Frontal cortex (tissue), 4 donors: Measurements from ENCODE around the gene CNTN4. TPM values are rescaled to one million over a fixed set of nuclear protein-coding genes. Genes with fewer than 3 reads are reported as not detected.
A peak's percentile ranks its signal among the peaks of the same experiment; 100 is the strongest.
"Not testable (repeated sequence)": the region's sequence is repeated elsewhere in the genome, so short reads cannot be mapped to it uniquely, and the experiment has no call there.

Experiments used
- DNase-seq, 2 donors: peaks; one replicate each; pipeline ENCODE4 v3.0.0; 2012; ENCODE audit warnings: low spot score in 2 of 2
- FAIRE-seq: peaks from 2 replicates; lab custom pipeline; 2012; peaks lifted over from hg19 to GRCh38; lab: Jason Lieb, UNC
- total RNA-seq: library from RNA; depleted of rRNA; stranded (reverse); fragments of >200 nt; gene quantifications from one replicate; pipeline ENCODE4 v1.2.3, GENCODE V29; 2014
- donor health status: control.
- donor health status: control.
- donor health status: control.

The CNTN4 gene
- total RNA-seq, 1 donor from 2014 or later: 134 TPM

- FAIRE-seq: not testable (repeated sequence)
Measured at GRCh38 chr3:2916640-2917039, 818.0 kb downstream of the CNTN4 start.

GRCh38 chr3:2920103-2920502, 821.4 kb downstream of the CNTN4 start:
- FAIRE-seq: no peak
- DNase-seq: no peak

More at GRCh38 chr3:2916640-2917039, 818.0 kb downstream of the CNTN4 start:
- not testable (repeated sequence) for DNase-seq

- no peak for DNase-seq
Measured at GRCh38 chr3:2921452-2921851, 822.8 kb downstream of the CNTN4 start.

GRCh38 chr3:2921903-2922302, 823.2 kb downstream of the CNTN4 start:
- FAIRE-seq (peak; percentile 48), DNase-seq (peak in 1 of 2 donors; percentile 15)

More at GRCh38 chr3:2921452-2921851, 822.8 kb downstream of the CNTN4 start:
- no peak for FAIRE-seq

GRCh38 chr3:2923390-2923789, 824.7 kb downstream of the CNTN4 start:
- DNase-seq: no peak
- no peak for FAIRE-seq

GRCh38 chr3:2927259-2927658, 828.6 kb downstream of the CNTN4 start:
- FAIRE-seq: no peak
- DNase-seq: no peak

GRCh38 chr3:2929574-2929973, 830.9 kb downstream of the CNTN4 start:
- FAIRE-seq: no peak

GRCh38 chr3:2931265-2931664, 832.6 kb downstream of the CNTN4 start:
- FAIRE-seq (no peak), DNase-seq (no peak)

More at GRCh38 chr3:2929574-2929973, 830.9 kb downstream of the CNTN4 start:
- DNase-seq: no peak

- no peak for FAIRE-seq
- no peak for DNase-seq
Measured at GRCh38 chr3:2934541-2934940, 835.9 kb downstream of the CNTN4 start.

GRCh38 chr3:2937055-2937454, 838.4 kb downstream of the CNTN4 start:
- no peak for FAIRE-seq
- DNase-seq: no peak

- FAIRE-seq (no peak), DNase-seq (no peak)
Measured at GRCh38 chr3:2937592-2937991, 838.9 kb downstream of the CNTN4 start.

- FAIRE-seq: no peak
- no peak for DNase-seq
Measured at GRCh38 chr3:2938711-2939110, 840.0 kb downstream of the CNTN4 start.

GRCh38 chr3:2940062-2940461, 841.4 kb downstream of the CNTN4 start:
- DNase-seq (no peak), FAIRE-seq (no peak)

GRCh38 chr3:2944628-2945027, 846.0 kb downstream of the CNTN4 start:
- DNase-seq: no peak
- FAIRE-seq: no peak

- no peak for DNase-seq
- no peak for FAIRE-seq
Measured at GRCh38 chr3:2945121-2945520, 846.5 kb downstream of the CNTN4 start.

GRCh38 chr3:2947536-2947935, 848.9 kb downstream of the CNTN4 start:
- no peak for DNase-seq
- no peak for FAIRE-seq

- no peak for FAIRE-seq
Measured at GRCh38 chr3:2948882-2949281, 850.2 kb downstream of the CNTN4 start.

GRCh38 chr3:2950159-2950558, 851.5 kb downstream of the CNTN4 start:
- DNase-seq (no peak), FAIRE-seq (no peak)

More at GRCh38 chr3:2948882-2949281, 850.2 kb downstream of the CNTN4 start:
- no peak for DNase-seq

GRCh38 chr3:2957115-2957514, 858.4 kb downstream of the CNTN4 start:
- FAIRE-seq (no peak), DNase-seq (no peak)

- FAIRE-seq: no peak
Measured at GRCh38 chr3:2958551-2958950, 859.9 kb downstream of the CNTN4 start.

GRCh38 chr3:2961576-2961975, 862.9 kb downstream of the CNTN4 start:
- no peak for DNase-seq

More at GRCh38 chr3:2958551-2958950, 859.9 kb downstream of the CNTN4 start:
- no peak for DNase-seq

GRCh38 chr3:2967871-2968270, 869.2 kb downstream of the CNTN4 start:
- no peak for FAIRE-seq
- DNase-seq: no peak

More at GRCh38 chr3:2961576-2961975, 862.9 kb downstream of the CNTN4 start:
- FAIRE-seq: no peak
